Endothelial cell of umbilical vein (primary cell): ENCODE data around the gene ITFG1. TPM values are rescaled to one million over a fixed set of nuclear protein-coding genes. Genes with fewer than 3 reads are reported as not detected.

Experiments
- BruUV-seq: library from RNA; stranded (reverse); fragments of 400-500 nt; replicated peaks from 2 replicates; lab custom pipeline; 2021; lab: Mats Ljungman, UMichigan
- CTCF ChIA-PET: fragments of 300-600, 350-600 bp; sonication (Branson Sonifier 250); formaldehyde crosslinking; loops from one replicate; lab custom pipeline; 2021; ENCODE audit warnings: antibody characterized with exemption, inconsistent platforms; lab: Charles Lee
- POLR2A ChIA-PET: fragments of 300-600, 350-600 bp; sonication (Branson Sonifier 250); formaldehyde crosslinking; loops from one replicate; lab custom pipeline; 2021; ENCODE audit warnings: antibody characterized with exemption, inconsistent platforms; lab: Charles Lee
- DNase-seq: peaks from one replicate; pipeline ENCODE4 v3.0.0-alpha.2; 2011; ENCODE audit warnings: low read depth, low spot score
- FAIRE-seq: peaks from 2 replicates; lab custom pipeline; 2011; peaks lifted over from hg19 to GRCh38; lab: Jason Lieb, UNC
- H2AFZ ChIP-seq: 2 replicates; pipeline ENCODE4 v1.6.0; 2012; ENCODE audit warnings: low read depth, low read length, control low read depth, inconsistent platforms
- H3K27ac ChIP-seq: 2 replicates; pipeline ENCODE4 v1.5.1; 2011; ENCODE audit warnings: low read depth, mild to moderate bottlenecking, control low read depth, low read length, moderate library complexity; ENCODE audit not compliant: insufficient read depth
- H3K27me3 ChIP-seq, 2 experiments: 2 replicates each; pipeline versions ENCODE4 v1.6.0 to v1.6.1; 2011; ENCODE audit warnings: low read length in 2 of 2, mixed read lengths in 1 of 2; ENCODE audit not compliant: control insufficient read depth in 2 of 2, insufficient read depth in 2 of 2
- H3K36me3 ChIP-seq, 2 experiments: 2 replicates in 1 of 2; 3 replicates in 1 of 2; pipeline ENCODE4 v1.5.1; 2011; ENCODE audit warnings: low read length in 2 of 2, mild to moderate bottlenecking in 1 of 2, moderate library complexity in 1 of 2; ENCODE audit not compliant: control insufficient read depth in 2 of 2, insufficient read depth in 2 of 2; ENCODE audit errors: extremely low read depth in 1 of 2
- H3K4me1 ChIP-seq: 3 replicates; pipeline ENCODE4 v1.5.1; 2011; ENCODE audit warnings: mild to moderate bottlenecking, low read length; ENCODE audit not compliant: control insufficient read depth, insufficient read depth; ENCODE audit errors: extremely low read depth
- H3K4me2 ChIP-seq: 2 replicates; pipeline ENCODE4 v1.6.1; 2011; ENCODE audit warnings: low read length, control low read depth, mixed read lengths; ENCODE audit not compliant: insufficient read depth
- H3K4me3 ChIP-seq, 3 experiments: fragments of 200-600 bp in 1 of 3; sonication (generic), shearing (Covaris generic) in 1 of 3; replicated peaks in 1 of 3; 2 replicates each; pipeline ENCODE4 v1.5.1; 2011 to 2016; ENCODE audit warnings: control low read depth in 3 of 3, low read length in 3 of 3, mild to moderate bottlenecking in 2 of 3, inconsistent platforms in 1 of 3, low read depth in 1 of 3, moderate library complexity in 1 of 3; ENCODE audit not compliant: insufficient read depth in 1 of 3
- H3K79me2 ChIP-seq: 2 replicates; pipeline ENCODE4 v1.6.0; 2012; ENCODE audit warnings: low read length, inconsistent platforms; ENCODE audit not compliant: control insufficient read depth, insufficient read depth
- H3K9ac ChIP-seq: replicated peaks from 2 replicates; pipeline ENCODE3; 2011; ENCODE audit warnings: low read length, control low read depth; ENCODE audit not compliant: insufficient read depth; ENCODE audit errors: extremely low read depth
- H3K9me1 ChIP-seq: replicated peaks from 3 replicates; pipeline ENCODE4 v1.6.0; 2011; ENCODE audit warnings: mild to moderate bottlenecking, low read length; ENCODE audit not compliant: control insufficient read depth, insufficient read depth; ENCODE audit errors: extremely low read depth
- H3K9me3 ChIP-seq: replicated peaks from 2 replicates; pipeline ENCODE4 v1.5.1; 2012; ENCODE audit warnings: low read length, inconsistent platforms; ENCODE audit not compliant: control insufficient read depth, insufficient read depth
- H4K20me1 ChIP-seq: replicated peaks from 2 replicates; pipeline ENCODE3; 2011; ENCODE audit warnings: mild to moderate bottlenecking, low read length; ENCODE audit not compliant: control insufficient read depth, insufficient read depth; ENCODE audit errors: extremely low read depth
- EZH2 ChIP-seq: IDR thresholded peaks from 2 replicates; pipeline ENCODE4 v1.6.1; 2012; ENCODE audit warnings: borderline replicate concordance, low read depth, mild to moderate bottlenecking, moderate library complexity, low read length, inconsistent platforms; ENCODE audit not compliant: severe bottlenecking
- FOS ChIP-seq: IDR thresholded peaks from 2 replicates; pipeline ENCODE4 v1.6.1; 2011; ENCODE audit warnings: mild to moderate bottlenecking, low read length, moderate library complexity, borderline replicate concordance; ENCODE audit not compliant: insufficient read depth
- GATA2 ChIP-seq: IDR thresholded peaks from 2 replicates; pipeline ENCODE4 v1.7.0; 2011; ENCODE audit warnings: low read depth, mild to moderate bottlenecking, moderate library complexity, mixed read lengths, low read length; ENCODE audit not compliant: insufficient read length, insufficient read depth
- JUN ChIP-seq: IDR thresholded peaks from 2 replicates; pipeline ENCODE4 v1.6.1; 2011; ENCODE audit warnings: borderline replicate concordance, low read depth; ENCODE audit not compliant: insufficient read length, insufficient read depth
- MYC ChIP-seq: IDR thresholded peaks from one replicate; pipeline ENCODE4 v1.6.1; 2011; ENCODE audit warnings: mild to moderate bottlenecking, low read depth, low read length
- POLR2A ChIP-seq: IDR thresholded peaks from 2 replicates; pipeline ENCODE4 v1.6.1; 2012; ENCODE audit warnings: low read depth, mild to moderate bottlenecking, control low read depth, low read length
- POLR2AphosphoS5 ChIP-seq: IDR thresholded peaks from 2 replicates; pipeline ENCODE4 v1.6.1; 2012; ENCODE audit warnings: low read depth, mild to moderate bottlenecking, control low read depth, low read length, moderate library complexity; ENCODE audit not compliant: insufficient read depth
- dilution Hi-C: fragments of 300-500 bp; cut with MboI; formaldehyde crosslinking; loops from one replicate; pipeline ENCODE4 v1.15.0; 2019; ENCODE audit warnings: low sequenced_read_pairs; ENCODE audit not compliant: extremely low pct_ligation_motif_present
- intact Hi-C: fragments of 100-400 bp; cut with micrococcal nuclease; formaldehyde crosslinking; loops from one replicate; pipeline ENCODE4 v1.10.0; 2022
- polyA plus RNA-seq, 4 experiments: library from polyadenylated mRNA; depleted of rRNA in 3 of 4; stranded (reverse) in 3 of 4; unstranded in 1 of 4; fragments of >200 nt; gene quantifications; 2 replicates each; pipeline versions ENCODE4 v1.2.1 to v1.2.3, GENCODE V29; 2011 to 2012; ENCODE audit warnings: missing spikeins in 1 of 4
- total RNA-seq: library from RNA; stranded (reverse); gene quantifications from 2 replicates; pipeline ENCODE4 v1.2.3, GENCODE V29; 2021
- TF ChIP-seq, protein P1 (sequence below): IDR thresholded peaks from 2 replicates; pipeline ENCODE4 v1.6.1; 2011; ENCODE audit not compliant: insufficient read depth, insufficient read length
- TF ChIP-seq, protein P2 (sequence below), 2 donors: IDR thresholded peaks; 1 replicate in 1 of 2; 2 replicates in 1 of 2; pipeline ENCODE4 v1.5.1; 2011; ENCODE audit warnings: low read length in 2 of 2, mild to moderate bottlenecking in 2 of 2, moderate library complexity in 2 of 2, control low read depth in 1 of 2, inconsistent platforms in 1 of 2, low read depth in 1 of 2; ENCODE audit not compliant: insufficient read depth in 1 of 2; ENCODE audit errors: extremely low read depth in 1 of 2

The ITFG1 gene
- total and polyA plus RNA-seq, 2 donors (not counting 3 experiments of a cell fraction or from before 2014, with no cell fraction given), result 32.1 to 44.2 TPM

DNA sequence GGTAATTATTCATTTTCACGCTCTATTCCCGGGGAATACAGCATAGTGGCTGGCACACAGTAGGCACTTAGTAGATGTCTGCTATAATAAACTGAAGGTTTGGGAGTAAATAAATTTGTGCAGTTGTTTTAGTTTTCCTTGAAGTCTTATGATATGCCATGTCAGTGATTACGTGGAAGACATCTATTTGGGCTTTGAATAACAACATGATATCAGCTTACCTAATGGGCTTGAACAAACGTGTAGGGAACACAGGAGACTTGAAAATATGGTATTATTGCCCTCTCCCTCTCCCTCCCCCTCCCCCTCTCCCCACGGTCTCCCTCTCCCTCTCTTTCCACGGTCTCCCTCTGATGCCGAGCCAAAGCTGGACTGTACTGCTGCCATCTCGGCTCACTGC lies 280.8 kb downstream of the ITFG1 start:
- ChIA-PET POLR2A (no interaction called here), CTCF (interaction anchor here (1.0 kb wide), 1 partner anchor 10 kb away, joined by 3 read pairs; no protein-coding TSS in a partner anchor)
- H3K9ac ChIP-seq, result no peak overlapping the region
- TF ChIP-seq POLR2A, result no peak
- TF ChIP-seq POLR2AphosphoS5, result no peak
- TF ChIP-seq, protein P1, sequence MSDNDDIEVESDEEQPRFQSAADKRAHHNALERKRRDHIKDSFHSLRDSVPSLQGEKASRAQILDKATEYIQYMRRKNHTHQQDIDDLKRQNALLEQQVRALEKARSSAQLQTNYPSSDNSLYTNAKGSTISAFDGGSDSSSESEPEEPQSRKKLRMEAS, result no peak
- no peak for TF ChIP-seq EZH2
- no peak for TF ChIP-seq JUN
- no peak for TF ChIP-seq MYC
- no peak for TF ChIP-seq GATA2
- no peak for TF ChIP-seq FOS
- intact Hi-C loops, result no loop called here
- dilution Hi-C loops, result no loop called here
- H2AFZ ChIP-seq, result no peak overlapping the region
- H3K36me3 ChIP-seq, result no peaks in the 10 kb centered on the region
- no peaks in the 10 kb centered on the region for H3K9me3 ChIP-seq
- no peak overlapping the region for H3K4me3 ChIP-seq
- H3K27ac ChIP-seq, result no peak overlapping the region
- H3K79me2 ChIP-seq, result no peaks in the 10 kb centered on the region
- no peak overlapping the region for H3K4me2 ChIP-seq
- no peaks in the 10 kb centered on the region for H3K9me1 ChIP-seq
- H3K4me1 ChIP-seq, result no peaks in the 10 kb centered on the region
- FAIRE-seq, result no peak
- no peaks in the 10 kb centered on the region for H3K27me3 ChIP-seq
- H4K20me1 ChIP-seq, result no peaks in the 10 kb centered on the region
- BruUV-seq, result no TSS peak
- DNase-seq, result no peak

DNA sequence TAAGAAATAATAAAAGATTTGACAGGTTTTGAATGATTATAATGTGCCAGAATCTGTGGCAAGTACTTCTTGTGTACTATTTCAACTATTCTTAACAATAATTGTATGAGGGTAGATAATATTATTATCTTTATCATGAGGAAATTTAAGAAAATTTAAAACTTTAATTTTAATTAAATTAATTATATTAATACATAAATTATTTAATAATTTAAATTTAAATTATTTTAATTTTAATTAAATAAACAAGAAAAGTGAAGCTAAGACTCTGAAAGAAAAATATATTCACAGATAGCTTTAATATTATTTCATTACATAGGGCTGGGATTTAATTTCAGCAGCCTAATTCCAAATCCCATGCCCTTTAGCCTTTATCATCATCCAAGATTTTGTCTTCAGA lies 285.7 kb downstream of the ITFG1 start:
- ChIA-PET POLR2A (no interaction called here), CTCF (interaction anchor here (1.8 kb wide), 1 partner anchor 34 kb away, joined by 3 read pairs; no protein-coding TSS in a partner anchor)
- no peak for TF ChIP-seq EZH2
- TF ChIP-seq POLR2AphosphoS5, result no peak
- TF ChIP-seq, protein P2, sequence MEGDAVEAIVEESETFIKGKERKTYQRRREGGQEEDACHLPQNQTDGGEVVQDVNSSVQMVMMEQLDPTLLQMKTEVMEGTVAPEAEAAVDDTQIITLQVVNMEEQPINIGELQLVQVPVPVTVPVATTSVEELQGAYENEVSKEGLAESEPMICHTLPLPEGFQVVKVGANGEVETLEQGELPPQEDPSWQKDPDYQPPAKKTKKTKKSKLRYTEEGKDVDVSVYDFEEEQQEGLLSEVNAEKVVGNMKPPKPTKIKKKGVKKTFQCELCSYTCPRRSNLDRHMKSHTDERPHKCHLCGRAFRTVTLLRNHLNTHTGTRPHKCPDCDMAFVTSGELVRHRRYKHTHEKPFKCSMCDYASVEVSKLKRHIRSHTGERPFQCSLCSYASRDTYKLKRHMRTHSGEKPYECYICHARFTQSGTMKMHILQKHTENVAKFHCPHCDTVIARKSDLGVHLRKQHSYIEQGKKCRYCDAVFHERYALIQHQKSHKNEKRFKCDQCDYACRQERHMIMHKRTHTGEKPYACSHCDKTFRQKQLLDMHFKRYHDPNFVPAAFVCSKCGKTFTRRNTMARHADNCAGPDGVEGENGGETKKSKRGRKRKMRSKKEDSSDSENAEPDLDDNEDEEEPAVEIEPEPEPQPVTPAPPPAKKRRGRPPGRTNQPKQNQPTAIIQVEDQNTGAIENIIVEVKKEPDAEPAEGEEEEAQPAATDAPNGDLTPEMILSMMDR (IDR thresholded peaks at IDR 0.05; ENCODE audit: extremely low read depth in 1 of 2, insufficient read depth in 1 of 2, low read depth in 1 of 2, low read length in 2 of 2), result no peak
- TF ChIP-seq FOS, result no peak
- no peak for TF ChIP-seq POLR2A
- no peak for TF ChIP-seq MYC
- no peak for TF ChIP-seq GATA2
- TF ChIP-seq, protein P1, result no peak
- H3K9me1 ChIP-seq, result no peaks in the 10 kb centered on the region
- intact Hi-C loops (no loop called here), dilution Hi-C loops (no loop called here)
- no peak overlapping the region for H3K9ac ChIP-seq
- H3K79me2 ChIP-seq, result no peaks in the 10 kb centered on the region
- H3K4me2 ChIP-seq, result no peak overlapping the region
- no peak for DNase-seq
- FAIRE-seq, result no peak
- H2AFZ ChIP-seq, result no peak overlapping the region
- H4K20me1 ChIP-seq, result no peaks in the 10 kb centered on the region
- no peaks in the 10 kb centered on the region for H3K4me1 ChIP-seq
- no peak overlapping the region for H3K27ac ChIP-seq
- no peak overlapping the region for H3K4me3 ChIP-seq
- no peaks in the 10 kb centered on the region for H3K36me3 ChIP-seq
- BruUV-seq, result no TSS peak
- H3K9me3 ChIP-seq, result no peaks in the 10 kb centered on the region
- H3K27me3 ChIP-seq, result no peaks in the 10 kb centered on the region
